Neural cell (in vitro differentiated cells): ENCODE data around the gene SEPTIN8. TPM values are rescaled to one million over a fixed set of nuclear protein-coding genes. Genes with fewer than 3 reads are reported as not detected.

ENCODE experiments used
- H2AFZ ChIP-seq: fragments of 200-600, 300-800 bp; sonication (generic), shearing (Covaris generic); 2 replicates; pipeline ENCODE4 v1.6.0; 2014; ENCODE audit warnings: low read depth, mild to moderate bottlenecking, antibody characterized with exemption, low read length, moderate library complexity
- H3F3A ChIP-seq: fragments of 200-600 bp; shearing (Covaris generic); 2 replicates; pipeline ENCODE4 v1.6.1; 2016; ENCODE audit warnings: mild to moderate bottlenecking, moderate library complexity, mixed read lengths, antibody characterized with exemption, low read length; ENCODE audit not compliant: insufficient read depth, poor library complexity, severe bottlenecking
- H3K27ac ChIP-seq: fragments of 200-600, 300-800 bp; sonication (generic), shearing (Covaris generic); 2 replicates; pipeline ENCODE4 v1.5.1; 2014; ENCODE audit warnings: mild to moderate bottlenecking, low read length, moderate library complexity
- H3K27me3 ChIP-seq: fragments of 300-800, 200-600 bp; sonication (generic), shearing (Covaris generic); 2 replicates; pipeline ENCODE4 v1.6.0; 2014; ENCODE audit warnings: mild to moderate bottlenecking, low read depth, low read length, moderate library complexity; ENCODE audit not compliant: insufficient read depth
- H3K36me3 ChIP-seq: fragments of 300-800, 200-600 bp; sonication (generic), shearing (Covaris generic); 2 replicates; pipeline ENCODE4 v1.5.1; 2014; ENCODE audit warnings: mild to moderate bottlenecking, antibody characterized with exemption, low read length, moderate library complexity; ENCODE audit not compliant: insufficient read depth
- H3K4me2 ChIP-seq: fragments of 300-800, 200-600 bp; sonication (generic), shearing (Covaris generic); 2 replicates; pipeline ENCODE4 v1.6.0; 2014; ENCODE audit warnings: mild to moderate bottlenecking, low read length
- H3K4me3 ChIP-seq: fragments of 300-800, 200-600 bp; sonication (generic), shearing (Covaris generic); 2 replicates; pipeline ENCODE4 v1.5.1; 2014; ENCODE audit warnings: mild to moderate bottlenecking, low read length, moderate library complexity
- H3K79me2 ChIP-seq: fragments of 200-600 bp; shearing (Covaris generic); replicated peaks from 2 replicates; pipeline ENCODE4 v1.6.0; 2014; ENCODE audit warnings: mild to moderate bottlenecking, low read length, moderate library complexity; ENCODE audit not compliant: insufficient read depth
- H3K9ac ChIP-seq: fragments of 300-800, 200-600 bp; sonication (generic), shearing (Covaris generic); 2 replicates; pipeline ENCODE4 v1.6.1; 2016; ENCODE audit warnings: mild to moderate bottlenecking, low read length, mixed read lengths
- H3K9me2 ChIP-seq: fragments of 200-600 bp; shearing (Covaris generic); 2 replicates; pipeline ENCODE4 v1.6.1; 2016; ENCODE audit warnings: mild to moderate bottlenecking, low read length, mixed read lengths; ENCODE audit not compliant: insufficient read depth
- H3K9me3 ChIP-seq: fragments of 200-600, 300-800 bp; sonication (generic), shearing (Covaris generic); 2 replicates; pipeline ENCODE4 v1.6.1; 2016; ENCODE audit warnings: mild to moderate bottlenecking, mixed run types, low read length, moderate library complexity, mixed read lengths
- H4K20me1 ChIP-seq: fragments of 200-600 bp; shearing (Covaris generic); 2 replicates; pipeline ENCODE4 v1.6.1; 2016; ENCODE audit warnings: mild to moderate bottlenecking, mixed run types; ENCODE audit not compliant: insufficient read depth
- EP300 ChIP-seq: fragments of 450-650 bp; conservative IDR thresholded peaks from 2 replicates; pipeline ENCODE4 v1.6.1; 2014; ENCODE audit warnings: antibody characterized with exemption, mild to moderate bottlenecking, moderate library complexity; ENCODE audit not compliant: poor library complexity, severe bottlenecking
- EZH2 ChIP-seq: fragments of 200-600, 300-800 bp; shearing (Covaris generic), sonication (generic); IDR thresholded peaks from 2 replicates; pipeline ENCODE4 v1.6.1; 2014; ENCODE audit warnings: antibody characterized with exemption, low read length, borderline replicate concordance, mild to moderate bottlenecking; ENCODE audit not compliant: insufficient read depth, poor library complexity, severe bottlenecking
- MXI1 ChIP-seq: fragments of 450-650 bp; conservative IDR thresholded peaks from 2 replicates; pipeline ENCODE4 v1.6.1; 2014; ENCODE audit warnings: antibody characterized with exemption, mild to moderate bottlenecking; ENCODE audit not compliant: poor library complexity, severe bottlenecking
- POLR2AphosphoS5 ChIP-seq: IDR thresholded peaks from 2 replicates; pipeline ENCODE4 v1.6.1; 2012
- RAD21 ChIP-seq: fragments of 450-650 bp; conservative IDR thresholded peaks from 2 replicates; pipeline ENCODE4 v1.6.1; 2014; ENCODE audit warnings: antibody characterized with exemption, mild to moderate bottlenecking, moderate library complexity
- SMC3 ChIP-seq: fragments of 450-650 bp; conservative IDR thresholded peaks from 2 replicates; pipeline ENCODE4 v1.6.1; 2014; ENCODE audit warnings: antibody characterized with exemption, mild to moderate bottlenecking, moderate library complexity; ENCODE audit not compliant: poor library complexity
- TAF1 ChIP-seq: IDR thresholded peaks from 2 replicates; pipeline ENCODE4 v1.6.1; 2012; ENCODE audit warnings: low read depth
- polyA plus RNA-seq: library from polyadenylated mRNA; depleted of rRNA; stranded (reverse); fragments of >200 nt; gene quantifications from 2 replicates; pipeline ENCODE4 v1.2.3, GENCODE V29; 2014
- TF ChIP-seq, protein P1 (sequence below): fragments of 450-650 bp; IDR thresholded peaks from 2 replicates; pipeline ENCODE4 v1.5.1; 2014; ENCODE audit warnings: antibody characterized with exemption, mild to moderate bottlenecking, moderate library complexity; ENCODE audit not compliant: poor library complexity, severe bottlenecking
- TF ChIP-seq, protein P2 (sequence below): IDR thresholded peaks from 2 replicates; pipeline ENCODE4 v1.6.1; 2012; ENCODE audit warnings: borderline replicate concordance

The SEPTIN8 gene
- polyA plus RNA-seq, 1 donor from 2014 or later, result 37.7 TPM

DNA sequence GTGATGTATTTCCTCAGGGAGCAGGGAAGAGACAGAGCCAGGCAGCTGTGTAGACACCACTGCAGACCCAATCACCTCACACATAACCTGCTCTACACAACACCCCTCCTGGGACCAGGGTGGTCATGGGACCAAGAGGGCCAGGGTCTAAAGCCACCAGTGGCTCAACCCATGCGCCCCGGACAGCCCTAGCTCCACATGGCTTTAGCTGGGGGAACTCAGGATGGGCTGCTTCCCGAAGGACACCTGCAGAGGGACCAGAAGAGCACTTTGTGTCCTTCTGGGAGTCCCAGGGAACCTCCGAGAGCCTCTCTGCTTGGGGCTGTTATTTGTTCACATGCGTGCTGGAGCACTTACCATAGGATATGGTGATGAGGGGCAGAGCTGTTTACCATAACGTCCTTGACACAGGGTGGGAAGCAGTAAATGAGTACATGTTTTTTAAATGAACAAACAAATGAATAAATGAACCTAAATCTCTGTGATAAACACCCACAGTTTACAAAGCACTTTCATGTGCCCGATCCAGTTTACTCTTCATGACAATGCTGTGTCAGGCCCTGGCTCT lies 12.3 kb downstream of the SEPTIN8 start:
- TF ChIP-seq TAF1, result no peak
- no peak for TF ChIP-seq EZH2
- TF ChIP-seq, protein P1, sequence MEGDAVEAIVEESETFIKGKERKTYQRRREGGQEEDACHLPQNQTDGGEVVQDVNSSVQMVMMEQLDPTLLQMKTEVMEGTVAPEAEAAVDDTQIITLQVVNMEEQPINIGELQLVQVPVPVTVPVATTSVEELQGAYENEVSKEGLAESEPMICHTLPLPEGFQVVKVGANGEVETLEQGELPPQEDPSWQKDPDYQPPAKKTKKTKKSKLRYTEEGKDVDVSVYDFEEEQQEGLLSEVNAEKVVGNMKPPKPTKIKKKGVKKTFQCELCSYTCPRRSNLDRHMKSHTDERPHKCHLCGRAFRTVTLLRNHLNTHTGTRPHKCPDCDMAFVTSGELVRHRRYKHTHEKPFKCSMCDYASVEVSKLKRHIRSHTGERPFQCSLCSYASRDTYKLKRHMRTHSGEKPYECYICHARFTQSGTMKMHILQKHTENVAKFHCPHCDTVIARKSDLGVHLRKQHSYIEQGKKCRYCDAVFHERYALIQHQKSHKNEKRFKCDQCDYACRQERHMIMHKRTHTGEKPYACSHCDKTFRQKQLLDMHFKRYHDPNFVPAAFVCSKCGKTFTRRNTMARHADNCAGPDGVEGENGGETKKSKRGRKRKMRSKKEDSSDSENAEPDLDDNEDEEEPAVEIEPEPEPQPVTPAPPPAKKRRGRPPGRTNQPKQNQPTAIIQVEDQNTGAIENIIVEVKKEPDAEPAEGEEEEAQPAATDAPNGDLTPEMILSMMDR, result no peak
- no peaks in the 10 kb centered on the region for H3K9me2 ChIP-seq
- H3K27me3 ChIP-seq, result no peaks in the 10 kb centered on the region
- no peaks in the 10 kb centered on the region for H3K9me3 ChIP-seq
- H3K79me2 ChIP-seq, result peaks cover 8% of the 10 kb centered on the region
- H3K27ac ChIP-seq, result no peak overlapping the region
- H2AFZ ChIP-seq, result no peak overlapping the region
- H3K4me2 ChIP-seq, result no peak overlapping the region
- no peak overlapping the region for H3K9ac ChIP-seq
- H4K20me1 ChIP-seq, result no peaks in the 10 kb centered on the region
- no peaks in the 10 kb centered on the region for H3F3A ChIP-seq
- H3K4me3 ChIP-seq, result no peak overlapping the region
- no peaks in the 10 kb centered on the region for H3K36me3 ChIP-seq

DNA sequence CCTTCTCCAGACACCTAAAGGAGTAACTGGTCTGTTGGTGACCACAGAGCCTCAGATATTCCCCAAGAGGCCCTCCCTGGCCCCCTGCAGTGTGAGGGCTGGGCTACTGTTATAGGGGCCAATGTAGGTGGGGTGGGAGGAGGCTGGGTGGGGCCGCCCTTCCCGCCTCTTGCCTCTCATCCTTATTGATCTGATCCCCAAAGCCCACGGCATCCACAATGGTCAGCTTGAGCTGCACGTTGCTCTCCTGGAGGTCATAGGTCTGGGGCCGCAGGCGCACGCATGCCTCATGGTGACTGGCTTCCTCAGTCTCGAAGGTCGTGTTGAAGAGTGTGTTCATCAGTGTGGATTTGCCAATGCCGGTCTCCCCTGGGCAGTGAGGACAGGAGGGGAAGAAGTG lies 13.0 kb downstream of the SEPTIN8 start:
- Histone ChIP-seq H3K27ac (no peak overlapping the region), H3K27me3 (no peaks in the 10 kb centered on the region)
- TF ChIP-seq MXI1, result no peak
- no peak for TF ChIP-seq EZH2
- no peak for TF ChIP-seq SMC3
- TF ChIP-seq, protein P1, result no peak

DNA sequence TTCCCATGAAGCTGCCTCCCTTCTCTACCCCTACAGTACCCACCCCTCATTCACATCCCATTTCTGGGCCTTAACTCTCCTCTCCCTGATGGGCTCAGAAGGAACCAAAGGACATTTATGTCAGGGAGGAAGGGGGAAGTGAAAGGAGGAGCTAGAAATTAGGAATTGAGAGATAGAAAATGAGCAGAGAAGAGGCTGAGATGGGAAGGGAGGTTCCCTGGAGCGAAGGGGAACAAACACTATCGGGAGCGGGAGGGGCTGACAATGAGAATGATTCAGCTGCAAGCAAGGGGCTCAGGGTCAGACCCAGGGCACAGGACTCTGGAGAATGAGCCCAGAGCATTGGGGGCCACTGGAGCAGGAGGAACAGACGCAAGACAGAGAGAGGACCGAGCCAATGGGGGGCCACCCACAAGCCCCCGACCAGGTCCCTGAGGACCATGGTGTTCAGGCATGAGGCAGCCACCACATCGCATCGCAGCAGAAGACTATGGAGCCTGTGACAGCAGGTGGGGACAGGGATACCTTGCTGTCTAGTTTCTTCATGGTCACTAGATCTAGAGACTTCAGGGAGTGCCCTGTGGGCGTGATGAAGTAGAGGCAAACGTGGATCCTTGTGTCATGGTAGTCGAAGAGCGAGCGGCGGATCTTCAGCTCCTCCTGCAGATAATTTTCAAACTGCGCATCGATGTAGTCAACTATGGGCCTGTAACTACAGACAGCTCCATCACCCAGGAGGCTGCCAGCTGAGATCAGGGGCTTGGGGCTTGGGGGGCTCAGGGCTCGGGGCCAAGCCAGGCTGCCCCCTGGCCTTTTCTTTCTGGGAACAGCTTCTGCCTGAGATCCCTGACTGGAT lies 13.6 kb downstream of the SEPTIN8 start:
- no peaks in the 10 kb centered on the region for H3F3A ChIP-seq
- H4K20me1 ChIP-seq, result no peaks in the 10 kb centered on the region
- no peak overlapping the region for H3K9ac ChIP-seq
- no peaks in the 10 kb centered on the region for H3K9me2 ChIP-seq
- H3K9me3 ChIP-seq, result no peaks in the 10 kb centered on the region
- no peak overlapping the region for H3K27ac ChIP-seq
- TF ChIP-seq EP300 (no peak), EZH2 (no peak), MXI1 (no peak), RAD21 (no peak), POLR2AphosphoS5 (no peak)
- TF ChIP-seq, protein P2, sequence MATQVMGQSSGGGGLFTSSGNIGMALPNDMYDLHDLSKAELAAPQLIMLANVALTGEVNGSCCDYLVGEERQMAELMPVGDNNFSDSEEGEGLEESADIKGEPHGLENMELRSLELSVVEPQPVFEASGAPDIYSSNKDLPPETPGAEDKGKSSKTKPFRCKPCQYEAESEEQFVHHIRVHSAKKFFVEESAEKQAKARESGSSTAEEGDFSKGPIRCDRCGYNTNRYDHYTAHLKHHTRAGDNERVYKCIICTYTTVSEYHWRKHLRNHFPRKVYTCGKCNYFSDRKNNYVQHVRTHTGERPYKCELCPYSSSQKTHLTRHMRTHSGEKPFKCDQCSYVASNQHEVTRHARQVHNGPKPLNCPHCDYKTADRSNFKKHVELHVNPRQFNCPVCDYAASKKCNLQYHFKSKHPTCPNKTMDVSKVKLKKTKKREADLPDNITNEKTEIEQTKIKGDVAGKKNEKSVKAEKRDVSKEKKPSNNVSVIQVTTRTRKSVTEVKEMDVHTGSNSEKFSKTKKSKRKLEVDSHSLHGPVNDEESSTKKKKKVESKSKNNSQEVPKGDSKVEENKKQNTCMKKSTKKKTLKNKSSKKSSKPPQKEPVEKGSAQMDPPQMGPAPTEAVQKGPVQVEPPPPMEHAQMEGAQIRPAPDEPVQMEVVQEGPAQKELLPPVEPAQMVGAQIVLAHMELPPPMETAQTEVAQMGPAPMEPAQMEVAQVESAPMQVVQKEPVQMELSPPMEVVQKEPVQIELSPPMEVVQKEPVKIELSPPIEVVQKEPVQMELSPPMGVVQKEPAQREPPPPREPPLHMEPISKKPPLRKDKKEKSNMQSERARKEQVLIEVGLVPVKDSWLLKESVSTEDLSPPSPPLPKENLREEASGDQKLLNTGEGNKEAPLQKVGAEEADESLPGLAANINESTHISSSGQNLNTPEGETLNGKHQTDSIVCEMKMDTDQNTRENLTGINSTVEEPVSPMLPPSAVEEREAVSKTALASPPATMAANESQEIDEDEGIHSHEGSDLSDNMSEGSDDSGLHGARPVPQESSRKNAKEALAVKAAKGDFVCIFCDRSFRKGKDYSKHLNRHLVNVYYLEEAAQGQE, result no peak
- TF ChIP-seq, protein P1, result no peak
- H3K36me3 ChIP-seq, result no peaks in the 10 kb centered on the region
- H2AFZ ChIP-seq, result no peak overlapping the region
- H3K27me3 ChIP-seq, result no peaks in the 10 kb centered on the region
- no peak overlapping the region for H3K4me3 ChIP-seq
- no peak overlapping the region for H3K4me2 ChIP-seq
- no peaks in the 10 kb centered on the region for H3K79me2 ChIP-seq

More for the DNA sequence above, 13.0 kb downstream of the SEPTIN8 start:
- Histone ChIP-seq H4K20me1 (no peaks in the 10 kb centered on the region), H3K4me2 (no peak overlapping the region), H3K79me2 (peaks cover 2% of the 10 kb centered on the region), H3K4me3 (no peak overlapping the region), H2AFZ (no peak overlapping the region), H3K9me3 (no peaks in the 10 kb centered on the region), H3K36me3 (no peaks in the 10 kb centered on the region), H3K9me2 (no peaks in the 10 kb centered on the region), H3K9ac (no peak overlapping the region), H3F3A (no peaks in the 10 kb centered on the region)
